HG02798 (cell line): ENCODE measurements around the gene ARHGDIG.
"Not testable (repeated sequence)": the region's sequence is repeated elsewhere in the genome, so short reads cannot be mapped to it uniquely, and the experiment has no call there.

Experiments used
- ATAC-seq: cut with Tn5 transposase; IDR thresholded peaks from one replicate; pipeline ENCODE4 v1.9.1; 2021; ENCODE audit warnings: mild to moderate bottlenecking; ENCODE audit not compliant: unreplicated experiment, poor library complexity

ARHGDIG gene

DNA sequence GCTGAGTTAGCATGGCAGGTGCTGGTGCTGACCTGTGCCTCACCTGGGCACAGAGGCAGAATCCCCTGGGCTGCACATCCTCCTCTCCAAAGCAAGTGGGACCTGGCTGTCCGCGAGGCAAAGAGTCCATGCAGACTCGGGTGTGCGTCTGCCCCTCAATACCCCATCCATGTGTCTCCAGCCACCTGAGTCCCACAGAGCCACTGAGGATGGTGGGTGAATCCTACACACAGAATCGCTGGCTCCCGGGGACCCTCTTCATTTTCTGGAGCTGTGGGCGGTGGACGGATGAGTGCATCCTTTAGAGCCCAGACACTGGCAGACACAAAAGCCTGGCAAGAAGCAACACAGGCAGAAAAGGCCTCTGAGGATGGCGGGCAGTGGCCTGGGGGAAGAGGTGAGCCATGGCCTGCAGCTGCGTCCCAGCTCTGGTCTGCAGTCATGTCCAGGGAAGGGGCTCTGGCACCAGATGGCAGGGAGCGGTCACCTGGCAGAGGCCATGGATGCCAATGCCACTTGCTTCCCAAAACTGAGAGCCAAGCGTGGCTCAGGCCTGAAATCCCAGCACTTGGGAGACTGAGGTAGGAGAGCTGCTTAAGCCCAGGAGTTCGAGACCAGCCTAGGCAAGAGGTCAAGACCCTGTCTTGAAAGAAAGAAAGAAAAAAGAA is 42.2 kb downstream of the ARHGDIG start:
- no peak for ATAC-seq

DNA sequence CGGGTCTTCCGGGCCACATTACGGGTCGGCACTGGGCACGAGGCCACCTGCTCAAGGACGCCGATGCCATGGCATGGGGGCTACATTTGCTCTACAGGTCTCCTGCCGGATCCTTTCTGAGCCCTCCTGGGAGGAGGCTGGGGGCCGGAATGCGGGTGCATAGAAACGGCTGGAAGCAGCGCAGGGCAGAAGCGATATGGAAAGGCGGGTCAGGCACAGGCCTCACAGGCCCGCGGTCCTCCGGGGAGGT is 43.7 kb downstream of the ARHGDIG start:
- no peak for ATAC-seq

DNA sequence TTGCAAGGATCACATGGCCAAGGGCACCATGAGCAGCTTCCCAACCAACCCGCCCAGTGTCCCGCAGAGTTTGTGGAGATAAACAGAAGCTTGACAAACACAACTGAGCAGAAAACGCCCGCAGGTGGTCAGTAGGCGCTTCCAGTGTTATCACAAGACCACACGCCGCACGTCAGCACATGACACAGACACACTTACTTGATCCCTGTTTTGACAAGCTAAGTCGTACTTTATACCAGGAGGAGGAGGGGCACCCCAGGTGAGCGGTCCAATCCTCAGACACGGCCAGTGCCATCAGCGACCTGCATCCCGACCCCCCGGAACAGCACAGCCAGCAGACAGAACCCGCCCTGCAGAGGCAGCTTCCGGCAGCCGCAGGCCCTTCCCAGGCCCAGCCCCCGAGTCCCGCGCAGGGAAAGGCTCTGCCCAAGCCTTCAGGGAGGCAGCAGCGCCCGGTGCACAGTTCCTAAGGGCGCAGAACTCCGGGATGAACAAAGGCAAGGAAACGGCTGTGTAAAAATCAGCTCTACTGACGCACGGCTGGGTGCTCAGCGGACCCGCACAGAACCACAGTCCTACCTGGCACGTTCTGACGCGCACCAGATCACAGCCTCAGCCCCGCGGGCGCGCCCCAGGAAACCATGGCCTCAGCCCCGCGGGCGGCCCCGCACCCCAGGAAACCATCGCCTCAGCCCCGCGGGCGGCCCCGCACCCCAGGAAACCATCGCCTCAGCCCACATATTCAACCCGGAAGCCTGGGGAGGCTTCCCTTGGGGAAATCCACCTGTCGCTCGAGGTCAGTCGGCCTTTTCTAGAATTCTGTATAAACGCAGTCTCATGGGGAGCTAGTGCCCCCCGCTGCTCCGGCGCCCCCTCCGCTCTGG is 44.3 kb downstream of the ARHGDIG start:
- ATAC-seq = no peak

DNA sequence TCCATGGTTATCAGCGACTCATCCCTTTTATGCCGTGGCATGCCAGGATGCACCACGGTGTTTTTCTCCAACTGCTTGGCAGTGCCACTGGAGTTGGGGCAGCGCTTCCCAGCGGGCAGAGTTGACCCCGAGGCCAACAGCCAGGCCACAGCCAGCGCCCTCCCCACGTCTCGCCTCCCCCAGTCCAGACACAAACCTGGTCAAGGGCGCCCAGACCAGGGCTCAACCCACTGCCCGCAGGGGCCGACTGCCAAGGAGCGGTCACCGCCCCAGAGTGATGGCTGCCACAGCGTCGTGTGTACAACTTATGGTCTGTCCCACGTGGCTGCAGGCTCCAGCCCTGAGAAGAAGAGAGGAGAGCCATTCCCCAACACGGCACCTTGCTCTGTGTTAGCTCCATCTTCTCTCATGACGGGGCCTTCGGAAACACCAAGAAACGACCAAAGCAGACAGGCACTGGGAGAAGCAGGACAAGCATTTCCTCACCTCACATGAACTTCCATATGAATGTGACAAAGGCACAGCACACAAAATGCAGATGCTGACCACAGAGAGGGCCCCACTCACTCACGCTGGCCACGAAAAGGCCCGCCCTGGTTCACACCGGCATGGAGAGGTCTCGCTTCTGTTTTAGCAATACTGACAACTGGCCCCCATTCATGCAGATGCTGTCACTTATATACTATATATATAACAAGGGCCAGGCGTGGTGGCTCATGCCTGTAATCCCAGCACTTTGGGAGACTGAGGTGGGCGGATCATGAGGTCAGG is 45.2 kb downstream of the ARHGDIG start:
- no peak for ATAC-seq

- ATAC-seq = no peak
Observed at GRCh38 chr16:330741-331140, 50.4 kb downstream of the ARHGDIG start.

DNA sequence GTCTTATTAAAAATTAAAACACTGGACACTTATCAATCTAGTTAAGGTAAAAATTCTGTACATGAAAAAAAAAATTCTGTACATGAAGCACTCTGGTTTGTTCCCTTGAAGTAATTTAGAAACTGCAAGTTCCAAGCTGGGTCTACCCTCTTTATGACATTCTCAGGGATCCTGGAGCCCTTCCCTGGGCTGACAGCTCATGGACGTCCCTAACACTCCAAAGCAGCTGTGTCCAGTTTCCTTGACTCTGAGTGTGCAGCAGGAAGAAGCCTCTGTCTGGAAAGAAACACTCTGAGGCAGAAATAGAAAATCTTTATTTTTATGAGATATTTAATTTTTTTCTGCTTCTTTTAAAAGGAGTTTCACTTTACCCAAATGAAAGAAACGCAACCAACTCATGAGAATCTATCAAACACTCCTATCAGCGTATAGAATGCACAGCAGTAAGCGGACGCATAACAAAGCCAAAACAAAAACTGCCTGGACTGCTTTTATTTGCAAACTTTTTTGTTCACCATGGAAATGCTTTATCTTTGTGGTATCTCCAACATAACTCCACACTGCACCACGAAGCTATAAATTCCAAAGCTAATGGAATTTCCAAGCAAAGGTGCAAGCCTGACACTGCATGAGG is 50.9 kb downstream of the ARHGDIG start:
- not testable (repeated sequence) for ATAC-seq
